Endodermal cell (in vitro differentiated cells): ENCODE data around the gene ZNF462. TPM values are rescaled to one million over a fixed set of nuclear protein-coding genes. Genes with fewer than 3 reads are reported as not detected.

ENCODE experiments used
- DNase-seq: peaks from one replicate; pipeline ENCODE4 v3.0.0-alpha.2; 2017
- H3K27ac ChIP-seq: 2 replicates; pipeline ENCODE4 v1.5.1; 2013; ENCODE audit warnings: mild to moderate bottlenecking, low read depth, low read length, moderate library complexity
- H3K27me3 ChIP-seq: 2 replicates; pipeline ENCODE4 v1.6.1; 2013; ENCODE audit warnings: mild to moderate bottlenecking, low read length, moderate library complexity; ENCODE audit not compliant: insufficient read depth, control insufficient read depth, poor library complexity, severe bottlenecking
- H3K36me3 ChIP-seq: 2 replicates; pipeline ENCODE4 v1.7.0; 2013; ENCODE audit warnings: mild to moderate bottlenecking, low read length, moderate library complexity; ENCODE audit not compliant: control insufficient read depth, insufficient read depth
- H3K4me1 ChIP-seq: one replicate; pipeline ENCODE4 v1.7.0; 2013; ENCODE audit warnings: low read length; ENCODE audit not compliant: control insufficient read depth, insufficient read depth
- H3K4me3 ChIP-seq: 2 replicates; pipeline ENCODE4 v1.5.1; 2013; ENCODE audit warnings: mild to moderate bottlenecking, low read length, moderate library complexity
- H3K9ac ChIP-seq: 2 replicates; pipeline ENCODE4 v1.6.1; 2013; ENCODE audit warnings: mild to moderate bottlenecking, low read length, moderate library complexity; ENCODE audit not compliant: poor library complexity, severe bottlenecking; ENCODE audit errors: extremely low read depth
- H3K9me3 ChIP-seq: 2 replicates; pipeline ENCODE4 v1.6.1; 2013; ENCODE audit warnings: mild to moderate bottlenecking, low read length, moderate library complexity; ENCODE audit not compliant: control insufficient read depth
- H3K27ac Mint-ChIP-seq: 2 replicates; pipeline ENCODE4 v1.8.0; 2020; ENCODE audit warnings: mixed read lengths
- H3K27me3 Mint-ChIP-seq: 2 replicates; pipeline ENCODE4 v1.8.0; 2021; ENCODE audit warnings: mild to moderate bottlenecking, mixed read lengths; ENCODE audit not compliant: insufficient read depth
- H3K36me3 Mint-ChIP-seq: 2 replicates; pipeline ENCODE4 v1.8.0; 2020; ENCODE audit warnings: low read depth, mixed read lengths
- H3K4me1 Mint-ChIP-seq: 2 replicates; pipeline ENCODE4 v1.8.0; 2020; ENCODE audit warnings: mixed read lengths
- H3K4me3 Mint-ChIP-seq: 2 replicates; pipeline ENCODE4 v1.8.0; 2020; ENCODE audit warnings: mild to moderate bottlenecking, moderate library complexity, mixed read lengths
- H3K9me3 Mint-ChIP-seq: 2 replicates; pipeline ENCODE4 v1.8.0; 2020; ENCODE audit warnings: mild to moderate bottlenecking, mixed read lengths
- WGBS, 2 experiments: methylation state at CpG; one replicate each; pipeline versions ENCODE4 v1.1.5 to v1.1.7; 2013; ENCODE audit warnings: missing lambda C conversion rate in 2 of 2, mixed read lengths in 1 of 2; ENCODE audit not compliant: insufficient coverage in 1 of 2, insufficient read length in 1 of 2; 5-methylcytosine and 5-hydroxymethylcytosine counted together
- total RNA-seq, 2 donors: library from RNA; stranded (reverse); fragmentation: NEBNext Ultra II Directional in 1 of 2; extraction: Animal tissue kit (Norgen Biotek cat#: 25700) in 1 of 2; gene quantifications; 2 replicates in 1 of 2; 3 replicates in 1 of 2; pipeline ENCODE4 v1.2.1, GENCODE V29; 2021
- TF ChIP-seq, protein P1 (sequence below): fragments of 200-600 bp; sonication (generic); conservative IDR thresholded peaks from 2 replicates; pipeline ENCODE4 v1.5.0; 2021; ENCODE audit warnings: antibody characterized with exemption, mild to moderate bottlenecking

ZNF462 gene
- total RNA-seq, 2 donors from 2014 or later, result 68.2 to 88.4 TPM

DNA sequence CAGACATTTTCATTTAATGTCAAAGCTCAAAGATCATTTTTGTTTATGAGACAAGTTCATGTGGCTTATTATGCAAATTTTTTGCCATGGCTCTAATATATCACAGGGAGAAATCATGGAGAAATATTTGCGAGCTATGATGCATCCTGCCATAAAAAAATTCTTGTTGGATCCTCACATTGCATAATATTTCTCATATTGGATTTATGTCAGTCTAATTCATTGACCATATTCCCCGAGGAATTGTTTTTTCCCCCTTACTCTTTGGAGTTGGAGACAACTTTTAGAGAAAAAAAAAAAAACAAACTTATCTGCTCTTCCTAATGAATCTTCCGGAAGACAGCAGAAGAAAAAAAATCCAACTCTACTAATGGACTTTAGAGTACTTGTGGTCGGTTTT lies 4.3 kb downstream of the ZNF462 start:
- Mint-ChIP-seq H3K4me1 (peaks cover 63% of the 10 kb centered on the region), H3K4me3 (no peak overlapping the region), H3K27ac (no peak overlapping the region), H3K27me3 (no peaks in the 10 kb centered on the region), H3K9me3 (no peaks in the 10 kb centered on the region), H3K36me3 (peaks cover 5% of the 10 kb centered on the region)
- no peaks in the 10 kb centered on the region for H3K9me3 ChIP-seq
- no peaks in the 10 kb centered on the region for H3K36me3 ChIP-seq
- no peak overlapping the region for H3K9ac ChIP-seq
- H3K27ac ChIP-seq, result no peak overlapping the region
- H3K4me1 ChIP-seq, result peaks cover 27% of the 10 kb centered on the region
- WGBS, 2 experiments, result 88 to 100% methylated on average over 2 to 4 of the region's 4 CpGs
- H3K27me3 ChIP-seq, result no peaks in the 10 kb centered on the region
- TF ChIP-seq, protein P1, sequence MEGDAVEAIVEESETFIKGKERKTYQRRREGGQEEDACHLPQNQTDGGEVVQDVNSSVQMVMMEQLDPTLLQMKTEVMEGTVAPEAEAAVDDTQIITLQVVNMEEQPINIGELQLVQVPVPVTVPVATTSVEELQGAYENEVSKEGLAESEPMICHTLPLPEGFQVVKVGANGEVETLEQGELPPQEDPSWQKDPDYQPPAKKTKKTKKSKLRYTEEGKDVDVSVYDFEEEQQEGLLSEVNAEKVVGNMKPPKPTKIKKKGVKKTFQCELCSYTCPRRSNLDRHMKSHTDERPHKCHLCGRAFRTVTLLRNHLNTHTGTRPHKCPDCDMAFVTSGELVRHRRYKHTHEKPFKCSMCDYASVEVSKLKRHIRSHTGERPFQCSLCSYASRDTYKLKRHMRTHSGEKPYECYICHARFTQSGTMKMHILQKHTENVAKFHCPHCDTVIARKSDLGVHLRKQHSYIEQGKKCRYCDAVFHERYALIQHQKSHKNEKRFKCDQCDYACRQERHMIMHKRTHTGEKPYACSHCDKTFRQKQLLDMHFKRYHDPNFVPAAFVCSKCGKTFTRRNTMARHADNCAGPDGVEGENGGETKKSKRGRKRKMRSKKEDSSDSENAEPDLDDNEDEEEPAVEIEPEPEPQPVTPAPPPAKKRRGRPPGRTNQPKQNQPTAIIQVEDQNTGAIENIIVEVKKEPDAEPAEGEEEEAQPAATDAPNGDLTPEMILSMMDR, result no peak
- H3K4me3 ChIP-seq, result peak overlapping the region; percentile 97
- no peak for DNase-seq

DNA sequence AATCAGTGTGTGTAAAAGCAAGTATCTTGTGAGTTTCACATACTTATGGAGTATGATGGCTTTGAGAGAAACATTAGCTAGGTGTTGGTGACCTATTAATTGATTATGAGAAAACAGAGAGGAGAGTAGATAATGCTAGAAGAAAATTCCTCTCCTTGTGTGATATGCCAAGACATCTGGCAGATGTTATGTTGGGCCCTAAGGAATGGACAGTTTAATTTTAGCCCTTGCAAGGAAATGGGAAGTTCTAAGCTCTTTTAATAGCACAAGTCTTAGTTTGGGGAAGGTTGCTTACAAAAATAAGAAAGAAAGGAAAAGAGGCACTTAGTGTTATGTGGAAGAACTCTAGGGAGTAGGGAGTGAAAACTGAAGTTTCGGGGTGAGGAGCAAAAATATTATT lies 5.1 kb downstream of the ZNF462 start:
- H3K4me3 Mint-ChIP-seq, result no peak overlapping the region
- peaks cover 63% of the 10 kb centered on the region for H3K4me1 Mint-ChIP-seq
- Histone ChIP-seq H3K9me3 (no peaks in the 10 kb centered on the region), H3K4me1 (peaks cover 27% of the 10 kb centered on the region), H3K27ac (no peak overlapping the region), H3K9ac (no peak overlapping the region), H3K27me3 (no peaks in the 10 kb centered on the region), H3K4me3 (no peak overlapping the region), H3K36me3 (no peaks in the 10 kb centered on the region)
- peaks cover 5% of the 10 kb centered on the region for H3K36me3 Mint-ChIP-seq
- no peak for DNase-seq
- no peaks in the 10 kb centered on the region for H3K27me3 Mint-ChIP-seq
- H3K9me3 Mint-ChIP-seq, result no peaks in the 10 kb centered on the region
- WGBS, 2 experiments, result no CpG with 5 or more reads among the region's 1 CpG
- TF ChIP-seq, protein P1, result no peak
- no peak overlapping the region for H3K27ac Mint-ChIP-seq

DNA sequence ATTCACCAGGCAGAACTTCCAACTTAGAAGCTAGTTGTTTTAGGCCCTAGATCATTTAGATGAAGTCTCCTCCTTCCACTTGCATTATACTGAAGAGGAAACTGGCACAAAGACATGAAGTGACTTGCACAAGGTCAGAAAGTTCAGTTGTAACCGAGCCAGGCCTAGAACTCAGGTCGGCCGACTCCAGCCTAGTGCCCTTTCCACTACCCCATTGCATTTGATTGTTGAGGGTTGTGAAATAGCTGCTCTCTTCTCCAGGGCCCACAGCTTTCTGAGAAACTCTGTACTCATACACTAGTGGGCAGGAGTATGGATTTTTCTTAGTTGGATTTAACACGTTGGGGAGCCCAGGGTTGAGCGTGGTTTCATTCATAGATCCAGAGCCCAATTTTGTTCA lies 5.6 kb downstream of the ZNF462 start:
- Histone ChIP-seq H3K4me3 (no peak overlapping the region), H3K4me1 (peaks cover 27% of the 10 kb centered on the region), H3K9ac (no peak overlapping the region), H3K27ac (no peak overlapping the region), H3K9me3 (no peaks in the 10 kb centered on the region), H3K27me3 (no peaks in the 10 kb centered on the region), H3K36me3 (no peaks in the 10 kb centered on the region)
- DNase-seq, result no peak
- Mint-ChIP-seq H3K27ac (no peak overlapping the region), H3K27me3 (no peaks in the 10 kb centered on the region), H3K9me3 (no peaks in the 10 kb centered on the region), H3K36me3 (peaks cover 5% of the 10 kb centered on the region), H3K4me3 (no peak overlapping the region), H3K4me1 (peaks cover 65% of the 10 kb centered on the region)
- WGBS, 2 experiments, result 92 to 97% methylated on average over 2 to 5 of the region's 5 CpGs
- TF ChIP-seq, protein P1, result no peak
